Gastroesophageal sphincter (tissue), 4 donors: ENCODE measurements around the gene CNGB1. TPM values are rescaled to one million over a fixed set of nuclear protein-coding genes. Genes with fewer than 3 reads are reported as not detected.

Experiments
- ATAC-seq: fragments of 150-250 bp; one replicate; pipeline ENCODE4 v1.9.1; 2016; ENCODE audit warnings: mild to moderate bottlenecking, moderate library complexity
- H3K27ac ChIP-seq, 4 donors: fragments of 200-600 bp; sonication (generic) in 3 of 4; 1 replicate in 3 of 4; 2 replicates in 1 of 4; pipeline ENCODE4 v1.5.1; 2016 to 2019
- H3K27me3 ChIP-seq: fragments of 200-600 bp; sonication (generic); one replicate; pipeline ENCODE4 v1.5.1; 2019
- H3K36me3 ChIP-seq, 2 donors: fragments of 200-600 bp; sonication (generic); one replicate each; pipeline ENCODE4 v1.5.1; 2019; ENCODE audit warnings: control low read depth in 1 of 2
- H3K4me1 ChIP-seq, 3 donors: fragments of 200-600 bp; sonication (generic); 1 replicate in 2 of 3; 2 replicates in 1 of 3; pipeline ENCODE4 v1.5.1; 2016 to 2019; ENCODE audit warnings: control low read depth in 2 of 3
- H3K4me3 ChIP-seq, 2 donors: fragments of 200-600 bp; sonication (generic); one replicate each; pipeline ENCODE4 v1.5.1; 2019; ENCODE audit warnings: mild to moderate bottlenecking in 1 of 2, moderate library complexity in 1 of 2
- H3K9me3 ChIP-seq, 3 donors: fragments of 200-600 bp; sonication (generic); one replicate each; pipeline ENCODE4 v1.5.1; 2017 to 2019; ENCODE audit warnings: control low read depth in 2 of 3
- CTCF ChIP-seq, 4 experiments: fragments of 200-600 bp in 2 of 4; fragments of 450-650 bp in 2 of 4; sonication (generic) in 1 of 4; IDR thresholded peaks; one replicate each; pipeline ENCODE4 v1.5.1; 2017 to 2019; ENCODE audit warnings: antibody characterized with exemption in 4 of 4, mild to moderate bottlenecking in 2 of 4, moderate library complexity in 2 of 4
- EP300 ChIP-seq: sonication (generic); formaldehyde crosslinking; IDR thresholded peaks from one replicate; pipeline ENCODE4 v1.6.1; 2017; ENCODE audit warnings: antibody characterized with exemption, mild to moderate bottlenecking
- POLR2A ChIP-seq, 2 donors: fragments of 450-650 bp; IDR thresholded peaks; one replicate each; pipeline ENCODE4 v1.6.1; 2017; ENCODE audit warnings: antibody characterized with exemption in 2 of 2, mild to moderate bottlenecking in 2 of 2, moderate library complexity in 1 of 2
- POLR2AphosphoS5 ChIP-seq: sonication (generic); formaldehyde crosslinking; IDR thresholded peaks from one replicate; pipeline ENCODE4 v1.6.1; 2017; ENCODE audit warnings: antibody characterized with exemption
- WGBS, 2 donors: methylation state at CpG; one replicate each; pipeline ENCODE4 v1.1.5; 2018; ENCODE audit warnings: low coverage in 1 of 2; 5-methylcytosine and 5-hydroxymethylcytosine counted together
- total RNA-seq, 4 donors: library from RNA; depleted of rRNA; stranded (reverse); fragments of >200 nt; gene quantifications; one replicate each; pipeline ENCODE4 v1.1.0, GENCODE V29; 2016

Gene CNGB1
- total RNA-seq, 4 donors from 2014 or later, result 0.15 to 0.67 TPM; not detected in 2

GRCh38 chr16:57871456-57871855 is 99.5 kb downstream of the CNGB1 start:
- H3K9me3 ChIP-seq, result no peaks in the 10 kb centered on the region
- no CpG with 5 or more reads among the region's 1 CpG for WGBS, 2 donors
- H3K27me3 ChIP-seq, result peaks cover 39% of the 10 kb centered on the region
- no peak for TF ChIP-seq CTCF (IDR thresholded peaks at IDR 0.05)
- TF ChIP-seq EP300, result no peak
- no peak for TF ChIP-seq POLR2AphosphoS5
- TF ChIP-seq POLR2A (IDR thresholded peaks at IDR 0.05), result no peak
- ATAC-seq, result no peak
- H3K4me3 ChIP-seq, result no peak overlapping the region
- H3K27ac ChIP-seq, result no peak overlapping the region
- H3K4me1 ChIP-seq, result no peaks in the 10 kb centered on the region
- H3K36me3 ChIP-seq, result no peaks in the 10 kb centered on the region

- H3K27me3 ChIP-seq, result peaks cover 36% of the 10 kb centered on the region
- no peak overlapping the region for H3K4me3 ChIP-seq
- H3K27ac ChIP-seq, result no peak overlapping the region
- no peaks in the 10 kb centered on the region for H3K36me3 ChIP-seq
- H3K9me3 ChIP-seq, result no peaks in the 10 kb centered on the region
- 73 to 81% methylated on average over 5 to 7 of the region's 7 CpGs for WGBS, 2 donors
- H3K4me1 ChIP-seq, result no peaks in the 10 kb centered on the region
- no peak for ATAC-seq
- TF ChIP-seq POLR2A (IDR thresholded peaks at IDR 0.05), result no peak
- TF ChIP-seq EP300, result no peak
- TF ChIP-seq CTCF (IDR thresholded peaks at IDR 0.05), result no peak
- TF ChIP-seq POLR2AphosphoS5, result no peak
Observed at GRCh38 chr16:57870753-57871454, 100.0 kb downstream of the CNGB1 start.

GRCh38 chr16:57868913-57869520 is 101.9 kb downstream of the CNGB1 start:
- Histone ChIP-seq H3K27ac (no peak overlapping the region), H3K4me3 (no peak overlapping the region), H3K36me3 (no peaks in the 10 kb centered on the region), H3K27me3 (peaks cover 18% of the 10 kb centered on the region), H3K4me1 (no peaks in the 10 kb centered on the region), H3K9me3 (no peaks in the 10 kb centered on the region)
- TF ChIP-seq POLR2A (IDR thresholded peaks at IDR 0.05) (no peak), POLR2AphosphoS5 (no peak), CTCF (IDR thresholded peaks at IDR 0.05) (no peak), EP300 (no peak)
- no peak for ATAC-seq
- 83 to 95% methylated on average over 2 to 6 of the region's 13 CpGs for WGBS, 2 donors

- H3K4me3 ChIP-seq, result no peak overlapping the region
- no peak for ATAC-seq
- TF ChIP-seq POLR2A (IDR thresholded peaks at IDR 0.05) (no peak), EP300 (no peak), POLR2AphosphoS5 (no peak), CTCF (IDR thresholded peaks at IDR 0.05) (no peak)
- H3K27me3 ChIP-seq, result no peaks in the 10 kb centered on the region
- H3K4me1 ChIP-seq, result peaks cover 0 to 11% (median 0%) of the 10 kb centered on the region in 3 donors
- no peaks in the 10 kb centered on the region for H3K9me3 ChIP-seq
- 16 to 30% methylated on average over 6 of the region's 6 CpGs for WGBS, 2 donors
- H3K36me3 ChIP-seq, result no peaks in the 10 kb centered on the region
- no peak overlapping the region for H3K27ac ChIP-seq
Observed at GRCh38 chr16:57867000-57867561, 103.8 kb downstream of the CNGB1 start.

GRCh38 chr16:57866529-57866918 is 104.4 kb downstream of the CNGB1 start:
- Histone ChIP-seq H3K36me3 (no peaks in the 10 kb centered on the region), H3K27me3 (no peaks in the 10 kb centered on the region), H3K4me1 (peaks cover 0 to 11% (median 0%) of the 10 kb centered on the region in 3 donors), H3K4me3 (no peak overlapping the region), H3K9me3 (no peaks in the 10 kb centered on the region), H3K27ac (no peak overlapping the region)
- ATAC-seq, result no peak
- 87 to 100% methylated on average over 1 to 3 of the region's 4 CpGs for WGBS, 2 donors
- TF ChIP-seq EP300 (no peak), POLR2A (IDR thresholded peaks at IDR 0.05) (no peak), CTCF (IDR thresholded peaks at IDR 0.05) (no peak), POLR2AphosphoS5 (no peak)
